CD14-positive monocyte (primary cell): ENCODE data around the gene GPR55. TPM values are rescaled to one million over a fixed set of nuclear protein-coding genes. Genes with fewer than 3 reads are reported as not detected.

Experiments used
- DNase-seq, 3 donors: peaks; one replicate each; pipeline ENCODE4 v3.0.0-alpha.2; 2011 to 2022
- H2AFZ ChIP-seq: 2 replicates; pipeline ENCODE4 v1.6.0; 2012; ENCODE audit warnings: mild to moderate bottlenecking, low read depth, low read length, inconsistent platforms; ENCODE audit not compliant: insufficient read depth, poor library complexity, severe bottlenecking
- H3K27ac ChIP-seq, 2 donors: 1 replicate in 1 of 2; 2 replicates in 1 of 2; pipeline ENCODE4 v1.5.1; 2012 to 2013; ENCODE audit warnings: low read length in 2 of 2, control low read depth in 1 of 2, inconsistent platforms in 1 of 2, low read depth in 1 of 2, mild to moderate bottlenecking in 1 of 2
- H3K27me3 ChIP-seq, 2 donors: one replicate each; pipeline versions ENCODE4 v1.6.0 to v1.6.1; 2011 to 2013; ENCODE audit warnings: low read length in 2 of 2; ENCODE audit not compliant: control insufficient read depth in 2 of 2, insufficient read depth in 2 of 2
- H3K36me3 ChIP-seq, 2 donors: replicated peaks in 1 of 2; 1 replicate in 1 of 2; 2 replicates in 1 of 2; pipeline versions ENCODE4 v1.5.1 to v1.6.1; 2012 to 2013; ENCODE audit warnings: low read length in 2 of 2, control low read depth in 1 of 2, inconsistent platforms in 1 of 2, mild to moderate bottlenecking in 1 of 2; ENCODE audit not compliant: insufficient read depth in 2 of 2, control insufficient read depth in 1 of 2
- H3K4me1 ChIP-seq, 2 donors: 1 replicate in 1 of 2; 2 replicates in 1 of 2; pipeline versions ENCODE4 v1.5.1 to v1.6.1; 2012 to 2013; ENCODE audit warnings: low read length in 2 of 2, control low read depth in 1 of 2, inconsistent platforms in 1 of 2, mild to moderate bottlenecking in 1 of 2, moderate library complexity in 1 of 2; ENCODE audit not compliant: insufficient read depth in 2 of 2, control insufficient read depth in 1 of 2
- H3K4me2 ChIP-seq: replicated peaks from 2 replicates; pipeline ENCODE3; 2012; ENCODE audit warnings: low read length, moderate library complexity, mild to moderate bottlenecking; ENCODE audit not compliant: poor library complexity, severe bottlenecking; ENCODE audit errors: extremely low read depth
- H3K4me3 ChIP-seq, 3 experiments: fragments of 200-600 bp in 1 of 3; sonication (generic) in 1 of 3; replicated peaks in 1 of 3; 1 replicate in 2 of 3; 2 replicates in 1 of 3; pipeline ENCODE4 v1.5.1; 2011 to 2013; ENCODE audit warnings: low read length in 3 of 3, mild to moderate bottlenecking in 3 of 3, control low read depth in 2 of 3, low read depth in 2 of 3, inconsistent platforms in 1 of 3, moderate library complexity in 1 of 3
- H3K79me2 ChIP-seq: 2 replicates; pipeline ENCODE4 v1.6.0; 2012; ENCODE audit warnings: mild to moderate bottlenecking, control low read depth, inconsistent platforms, low read length, moderate library complexity; ENCODE audit not compliant: insufficient read depth
- H3K9ac ChIP-seq: 2 replicates; pipeline ENCODE4 v1.6.0; 2017; ENCODE audit warnings: low read length, mild to moderate bottlenecking; ENCODE audit not compliant: insufficient read depth, poor library complexity, severe bottlenecking
- H3K9me3 ChIP-seq, 2 donors: replicated peaks in 1 of 2; 1 replicate in 1 of 2; 2 replicates in 1 of 2; pipeline versions ENCODE4 v1.5.1 to v1.6.1; 2012 to 2013; ENCODE audit warnings: low read length in 2 of 2, control low read depth in 1 of 2; ENCODE audit not compliant: control insufficient read depth in 1 of 2, insufficient read depth in 1 of 2
- H4K20me1 ChIP-seq: 2 replicates; pipeline ENCODE4 v1.6.0; 2012; ENCODE audit warnings: mild to moderate bottlenecking, low read length, control low read depth, moderate library complexity; ENCODE audit not compliant: insufficient read depth
- H3K27ac Mint-ChIP-seq, 7 donors: one replicate each; pipeline ENCODE4 v1.8.0; 2020; ENCODE audit warnings: mild to moderate bottlenecking in 7 of 7, mixed read lengths in 7 of 7, moderate library complexity in 6 of 7, inconsistent platforms in 2 of 7
- H3K27me3 Mint-ChIP-seq, 3 donors: one replicate each; pipeline ENCODE4 v1.8.0; 2021 to 2022; ENCODE audit warnings: low read depth in 3 of 3, mild to moderate bottlenecking in 3 of 3, mixed read lengths in 3 of 3, moderate library complexity in 3 of 3, inconsistent platforms in 1 of 3
- H3K36me3 Mint-ChIP-seq, 2 donors: one replicate each; pipeline ENCODE4 v1.8.0; 2020; ENCODE audit warnings: mixed read lengths in 2 of 2, inconsistent platforms in 1 of 2, mild to moderate bottlenecking in 1 of 2
- H3K4me1 Mint-ChIP-seq: one replicate; pipeline ENCODE4 v1.8.0; 2020; ENCODE audit warnings: mild to moderate bottlenecking, mixed read lengths
- H3K4me3 Mint-ChIP-seq, 2 donors: one replicate each; pipeline ENCODE4 v1.8.0; 2020; ENCODE audit warnings: mild to moderate bottlenecking in 2 of 2, mixed read lengths in 2 of 2, moderate library complexity in 1 of 2
- H3K9me3 Mint-ChIP-seq, 7 donors: one replicate each; pipeline ENCODE4 v1.8.0; 2020 to 2022; ENCODE audit warnings: mixed read lengths in 7 of 7, mild to moderate bottlenecking in 6 of 7, moderate library complexity in 6 of 7, inconsistent platforms in 2 of 7
- WGBS: methylation state at CpG from one replicate; pipeline ENCODE4 v1.1.5; 2013; ENCODE audit warnings: missing lambda C conversion rate; ENCODE audit not compliant: insufficient coverage; 5-methylcytosine and 5-hydroxymethylcytosine counted together
- intact Hi-C, 2 donors: fragments of 100-400 bp; cut with micrococcal nuclease; formaldehyde crosslinking; loops; one replicate each; pipeline versions ENCODE4 v1.15.0 to v1.15.1; 2023
- polyA plus RNA-seq, 3 donors: library from polyadenylated mRNA; depleted of rRNA in 1 of 3; unstranded in 2 of 3; stranded (reverse) in 1 of 3; fragments of 300-500 nt in 2 of 3; fragments of >200 nt in 1 of 3; fragmentation: Illumina TruSeq in 2 of 3; gene quantifications; 1 replicate in 2 of 3; 2 replicates in 1 of 3; pipeline ENCODE4 v1.2.3, GENCODE V29; 2012 to 2021
- TF ChIP-seq, protein P1 (sequence below): fragments of 200-600 bp; IDR thresholded peaks from one replicate; pipeline ENCODE4 v1.8.0; 2022; ENCODE audit warnings: antibody characterized with exemption, mild to moderate bottlenecking

GPR55 gene
- polyA plus RNA-seq, 3 donors, result 0.11 to 0.12 TPM; not detected in 1

DNA sequence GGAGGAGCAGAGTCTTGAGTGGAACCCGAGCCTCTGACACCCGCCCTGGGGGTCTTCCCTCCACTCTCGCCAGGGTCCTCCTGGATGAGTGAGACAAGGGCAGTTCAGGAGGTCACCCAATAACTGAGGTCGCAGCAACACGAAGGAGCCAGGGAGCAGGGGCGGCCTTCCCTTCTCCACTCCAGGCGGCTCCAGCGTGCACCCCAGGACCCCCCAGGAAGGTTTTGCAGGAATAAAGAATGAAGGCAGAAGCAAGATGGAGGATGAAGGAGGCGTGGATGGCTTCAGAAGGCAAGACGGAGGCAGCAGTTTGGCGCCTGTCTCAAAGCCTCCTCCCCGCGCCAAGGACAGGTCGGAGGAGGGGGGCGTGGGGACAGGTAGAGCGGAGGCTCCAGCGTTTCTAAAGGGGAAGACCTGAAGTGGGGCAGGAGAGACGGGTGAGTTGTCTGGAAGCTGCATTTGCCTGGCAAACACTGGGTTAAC is 60.9 kb downstream of the GPR55 start:
- peaks cover 3 to 4% of the 10 kb centered on the region in 2 donors for H3K36me3 Mint-ChIP-seq
- H3K4me3 Mint-ChIP-seq, result peak overlapping the region; percentile 82 to 99
- H3K4me1 ChIP-seq, result peaks cover 27 to 33% of the 10 kb centered on the region in 2 donors
- H4K20me1 ChIP-seq, result no peaks in the 10 kb centered on the region
- TF ChIP-seq, protein P1, sequence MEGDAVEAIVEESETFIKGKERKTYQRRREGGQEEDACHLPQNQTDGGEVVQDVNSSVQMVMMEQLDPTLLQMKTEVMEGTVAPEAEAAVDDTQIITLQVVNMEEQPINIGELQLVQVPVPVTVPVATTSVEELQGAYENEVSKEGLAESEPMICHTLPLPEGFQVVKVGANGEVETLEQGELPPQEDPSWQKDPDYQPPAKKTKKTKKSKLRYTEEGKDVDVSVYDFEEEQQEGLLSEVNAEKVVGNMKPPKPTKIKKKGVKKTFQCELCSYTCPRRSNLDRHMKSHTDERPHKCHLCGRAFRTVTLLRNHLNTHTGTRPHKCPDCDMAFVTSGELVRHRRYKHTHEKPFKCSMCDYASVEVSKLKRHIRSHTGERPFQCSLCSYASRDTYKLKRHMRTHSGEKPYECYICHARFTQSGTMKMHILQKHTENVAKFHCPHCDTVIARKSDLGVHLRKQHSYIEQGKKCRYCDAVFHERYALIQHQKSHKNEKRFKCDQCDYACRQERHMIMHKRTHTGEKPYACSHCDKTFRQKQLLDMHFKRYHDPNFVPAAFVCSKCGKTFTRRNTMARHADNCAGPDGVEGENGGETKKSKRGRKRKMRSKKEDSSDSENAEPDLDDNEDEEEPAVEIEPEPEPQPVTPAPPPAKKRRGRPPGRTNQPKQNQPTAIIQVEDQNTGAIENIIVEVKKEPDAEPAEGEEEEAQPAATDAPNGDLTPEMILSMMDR, result no peak
- peaks cover 0 to 11% (median 0%) of the 10 kb centered on the region in 7 donors for H3K9me3 Mint-ChIP-seq
- intact Hi-C loops, result no loop called here
- peak overlapping the region; percentile 57 for H2AFZ ChIP-seq
- H3K27me3 Mint-ChIP-seq, result peaks cover 46 to 55% (median 50%) of the 10 kb centered on the region in 3 donors
- no peaks in the 10 kb centered on the region for H3K79me2 ChIP-seq
- H3K4me1 Mint-ChIP-seq, result peaks cover 37% of the 10 kb centered on the region
- H3K27ac ChIP-seq, result no peak overlapping the region
- no peak for DNase-seq
- 52% methylated on average over 14 of the region's 18 CpGs for WGBS
- H3K27ac Mint-ChIP-seq, result peak overlapping the region in 2 of 7 donors; percentile 68 to 79
- H3K4me3 ChIP-seq, result peak overlapping the region in 1 of 3 experiments; percentile 78
- no peaks in the 10 kb centered on the region for H3K36me3 ChIP-seq
- H3K9me3 ChIP-seq, result no peaks in the 10 kb centered on the region
- H3K9ac ChIP-seq, result no peak overlapping the region
- peak overlapping the region; percentile 89 for H3K4me2 ChIP-seq
- H3K27me3 ChIP-seq, result peaks cover 3 to 30% of the 10 kb centered on the region in 2 donors

DNA sequence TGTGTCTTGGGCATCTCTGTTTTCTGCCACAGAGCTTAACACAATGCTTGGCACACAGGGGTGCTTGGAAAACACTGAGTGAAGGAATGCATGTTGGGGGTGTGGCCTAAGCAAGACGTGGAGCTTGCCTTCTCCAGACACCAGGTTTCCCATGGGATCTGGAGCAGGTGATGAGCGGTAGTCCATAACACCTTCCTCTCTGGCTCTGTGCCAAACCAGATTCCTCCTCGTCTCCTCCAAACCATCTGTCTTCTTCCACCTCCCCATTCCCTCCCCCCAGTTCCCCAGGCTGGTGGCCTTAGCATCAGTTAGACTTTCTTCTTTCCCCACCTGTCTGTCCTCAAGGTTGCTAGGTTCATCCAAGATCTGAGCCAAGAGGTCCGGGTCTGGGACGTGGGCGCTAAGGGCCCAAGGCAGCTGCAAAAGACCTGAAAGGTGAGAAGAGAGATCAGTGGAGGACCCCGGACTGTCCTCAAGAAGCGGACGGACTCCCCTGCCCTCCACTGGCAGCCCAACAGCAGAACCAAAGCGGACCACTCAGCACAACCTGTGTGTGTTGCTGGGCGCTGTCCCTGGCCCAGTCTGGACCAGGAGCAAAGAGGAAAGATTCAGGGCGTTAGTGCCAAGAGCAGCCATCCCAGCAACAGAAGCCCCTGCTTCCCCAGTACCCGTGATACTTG is 61.5 kb downstream of the GPR55 start:
- Mint-ChIP-seq H3K9me3 (peaks cover 0 to 11% (median 0%) of the 10 kb centered on the region in 7 donors), H3K27ac (no peak overlapping the region), H3K36me3 (peaks cover 3 to 4% of the 10 kb centered on the region in 2 donors), H3K27me3 (peaks cover 46 to 54% (median 53%) of the 10 kb centered on the region in 3 donors), H3K4me3 (peak overlapping the region; percentile 82 to 99), H3K4me1 (peaks cover 33% of the 10 kb centered on the region)
- no peak overlapping the region for H3K4me3 ChIP-seq
- TF ChIP-seq, protein P1, result no peak
- H3K27me3 ChIP-seq, result peaks cover 3 to 30% of the 10 kb centered on the region in 2 donors
- peak overlapping the region; percentile 89 for H3K4me2 ChIP-seq
- H3K4me1 ChIP-seq, result peaks cover 27 to 33% of the 10 kb centered on the region in 2 donors
- no peak overlapping the region for H2AFZ ChIP-seq
- no peak for DNase-seq
- no peaks in the 10 kb centered on the region for H4K20me1 ChIP-seq
- no peaks in the 10 kb centered on the region for H3K79me2 ChIP-seq
- H3K9me3 ChIP-seq, result no peaks in the 10 kb centered on the region
- 80% methylated on average over 9 of the region's 13 CpGs for WGBS
- no peaks in the 10 kb centered on the region for H3K36me3 ChIP-seq
- intact Hi-C loops, result no loop called here
- H3K9ac ChIP-seq, result no peak overlapping the region
- H3K27ac ChIP-seq, result no peak overlapping the region
